Measurements from ENCODE around the gene C3orf18.
A peak's percentile ranks its signal among the peaks of the same experiment; 100 is the strongest.

Gene C3orf18

DNA sequence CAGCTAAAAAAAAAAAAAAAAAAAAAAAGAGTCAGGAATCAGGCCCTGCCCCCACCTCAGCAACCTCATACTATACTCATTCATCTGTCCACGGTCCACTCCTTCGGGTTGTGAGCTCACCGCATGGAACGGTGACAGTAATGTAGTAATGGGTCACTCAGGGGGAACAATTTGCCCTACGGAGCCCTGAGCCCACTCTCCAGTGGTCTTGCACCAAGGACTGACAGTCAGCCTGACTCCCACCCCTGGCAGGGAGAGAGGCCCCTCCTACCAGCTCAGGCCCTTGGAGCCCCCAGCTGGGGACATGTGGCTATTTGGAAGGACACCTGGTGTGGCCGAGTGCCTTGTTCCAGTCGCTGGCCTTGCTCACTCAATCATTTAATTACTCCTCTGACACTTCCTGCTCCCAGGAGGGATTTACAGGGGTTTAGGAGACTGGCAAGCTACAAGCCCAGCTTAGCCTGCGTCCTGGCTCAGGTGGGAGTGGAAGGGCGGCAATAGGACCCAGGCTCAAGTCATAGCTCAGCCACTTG lies 44.2 kb downstream of the C3orf18 start:
- in situ Hi-C loops (cut with HindIII; ENCODE audit: low sequenced_read_pairs) = no loop called here
- no peak for DNase-seq (ENCODE audit: low read depth)

DNA sequence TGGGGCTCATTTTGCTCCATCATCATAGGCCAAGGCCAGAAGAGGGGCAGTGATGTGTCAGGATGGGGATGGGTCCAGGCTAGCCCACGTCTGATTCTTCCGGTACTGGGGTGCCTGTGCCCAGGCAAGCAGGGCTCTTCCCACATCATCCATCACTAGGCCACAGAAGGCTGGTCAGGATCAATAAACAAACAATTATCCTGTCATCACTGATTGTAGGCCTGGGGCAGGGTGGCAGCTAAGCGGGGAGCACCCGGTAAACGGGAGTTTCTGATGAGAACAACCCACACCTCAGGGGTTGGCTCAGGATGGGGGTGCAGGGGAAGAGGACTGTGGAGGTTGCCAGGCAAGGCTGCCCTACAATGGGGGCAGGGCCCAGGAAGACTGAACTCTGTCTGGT lies 46.0 kb downstream of the C3orf18 start:
- TF ChIP-seq, protein P1, sequence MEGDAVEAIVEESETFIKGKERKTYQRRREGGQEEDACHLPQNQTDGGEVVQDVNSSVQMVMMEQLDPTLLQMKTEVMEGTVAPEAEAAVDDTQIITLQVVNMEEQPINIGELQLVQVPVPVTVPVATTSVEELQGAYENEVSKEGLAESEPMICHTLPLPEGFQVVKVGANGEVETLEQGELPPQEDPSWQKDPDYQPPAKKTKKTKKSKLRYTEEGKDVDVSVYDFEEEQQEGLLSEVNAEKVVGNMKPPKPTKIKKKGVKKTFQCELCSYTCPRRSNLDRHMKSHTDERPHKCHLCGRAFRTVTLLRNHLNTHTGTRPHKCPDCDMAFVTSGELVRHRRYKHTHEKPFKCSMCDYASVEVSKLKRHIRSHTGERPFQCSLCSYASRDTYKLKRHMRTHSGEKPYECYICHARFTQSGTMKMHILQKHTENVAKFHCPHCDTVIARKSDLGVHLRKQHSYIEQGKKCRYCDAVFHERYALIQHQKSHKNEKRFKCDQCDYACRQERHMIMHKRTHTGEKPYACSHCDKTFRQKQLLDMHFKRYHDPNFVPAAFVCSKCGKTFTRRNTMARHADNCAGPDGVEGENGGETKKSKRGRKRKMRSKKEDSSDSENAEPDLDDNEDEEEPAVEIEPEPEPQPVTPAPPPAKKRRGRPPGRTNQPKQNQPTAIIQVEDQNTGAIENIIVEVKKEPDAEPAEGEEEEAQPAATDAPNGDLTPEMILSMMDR (IDR thresholded peaks at IDR 0.05; ENCODE audit: low read depth, low read length, missing control alignments) = no peak
- DNase-seq (ENCODE audit: low read depth) = no peak
- in situ Hi-C loops (cut with HindIII; ENCODE audit: low sequenced_read_pairs) = no loop called here
- no peak overlapping the region for H3K4me3 ChIP-seq (ENCODE audit: low read depth, low read length)

More for the DNA sequence above, 44.2 kb downstream of the C3orf18 start:
- TF ChIP-seq, protein P1 (IDR thresholded peaks at IDR 0.05; ENCODE audit: low read depth, low read length, missing control alignments) = no peak
- H3K4me3 ChIP-seq (ENCODE audit: low read depth, low read length) = no peak overlapping the region

DNA sequence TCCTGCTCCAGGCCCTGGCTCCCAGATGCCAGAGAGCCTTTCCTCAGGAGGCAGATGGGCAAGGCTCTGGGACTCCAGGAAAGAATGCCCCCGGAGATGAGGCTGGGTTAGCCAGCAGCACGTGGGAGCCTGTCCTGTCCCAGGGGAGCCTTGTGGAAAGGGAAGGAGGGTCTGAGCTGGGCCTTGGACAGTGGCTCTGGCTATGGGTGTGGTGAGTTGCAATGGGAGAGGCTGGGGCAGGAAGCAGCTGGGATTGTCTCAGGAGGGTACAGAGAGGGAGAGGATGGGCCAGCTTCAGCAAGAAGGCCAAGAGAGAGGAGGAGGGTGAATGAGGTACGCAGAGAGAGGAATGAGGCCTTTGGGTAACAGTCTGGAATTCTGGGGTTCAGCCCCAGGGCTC lies 46.7 kb downstream of the C3orf18 start:
- in situ Hi-C loops (cut with HindIII; ENCODE audit: low sequenced_read_pairs) = no loop called here
- no peak for DNase-seq (ENCODE audit: low read depth)
- no peak overlapping the region for H3K4me3 ChIP-seq (ENCODE audit: low read depth, low read length)
- TF ChIP-seq, protein P1 (IDR thresholded peaks at IDR 0.05; ENCODE audit: low read depth, low read length, missing control alignments) = no peak

DNA sequence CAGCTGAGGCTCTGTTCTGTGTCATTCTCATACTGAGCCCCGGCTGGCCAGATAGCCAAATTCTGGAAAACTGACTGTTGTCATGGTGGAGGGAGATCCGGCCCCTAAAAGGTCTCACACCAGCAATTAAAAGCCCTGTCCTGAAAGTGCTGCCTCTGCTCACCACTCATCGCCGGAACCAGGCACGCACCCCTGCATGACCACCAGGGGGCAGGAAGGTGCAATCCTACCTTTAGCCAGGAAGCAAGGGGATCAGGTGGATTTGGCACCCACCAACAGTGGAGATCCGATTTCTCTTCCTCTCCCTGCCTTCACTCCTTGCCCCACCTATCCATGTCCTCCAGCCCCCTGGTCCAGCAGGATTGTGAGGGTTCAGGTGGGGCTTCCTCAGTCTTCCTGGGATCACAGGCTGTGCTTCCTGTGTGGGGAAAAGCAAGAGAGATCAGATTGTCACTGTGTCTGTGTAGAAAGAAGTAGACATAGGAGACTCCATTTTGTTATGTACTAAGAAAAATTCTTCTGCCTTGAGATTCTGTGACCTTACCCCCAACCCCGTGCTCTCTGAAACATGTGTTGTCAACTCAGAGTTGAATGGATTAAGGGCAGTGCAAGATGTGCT lies 48.0 kb downstream of the C3orf18 start:
- H3K4me3 ChIP-seq (ENCODE audit: low read depth, low read length) = no peak overlapping the region
- DNase-seq (ENCODE audit: low read depth) = no peak
- in situ Hi-C loops (cut with HindIII; ENCODE audit: low sequenced_read_pairs) = no loop called here
- TF ChIP-seq, protein P1 (IDR thresholded peaks at IDR 0.05; ENCODE audit: low read depth, low read length, missing control alignments) = peak; percentile 96

DNA sequence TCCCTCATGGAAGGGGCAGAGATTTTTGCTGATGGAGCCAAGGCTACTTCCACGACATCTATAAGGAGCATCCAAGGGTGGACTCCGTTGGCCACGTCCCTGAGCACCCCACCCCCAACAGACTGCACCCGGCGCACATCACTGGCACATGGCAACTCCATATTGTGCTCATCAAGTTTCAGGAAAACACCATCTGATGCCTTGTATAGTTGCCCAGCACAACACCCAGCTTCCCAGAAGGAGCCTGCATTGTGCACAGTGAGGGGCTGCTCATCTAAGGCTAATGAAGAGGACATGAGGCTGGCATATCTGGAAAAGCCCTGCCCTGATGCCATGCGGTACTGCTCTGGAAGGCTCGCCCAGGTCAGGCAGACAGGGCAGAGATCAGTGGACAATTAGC lies 49.1 kb downstream of the C3orf18 start:
- H3K4me3 ChIP-seq (ENCODE audit: low read depth, low read length) = no peak overlapping the region
- DNase-seq (ENCODE audit: low read depth) = no peak
- in situ Hi-C loops (cut with HindIII; ENCODE audit: low sequenced_read_pairs) = no loop called here
- TF ChIP-seq, protein P1 (IDR thresholded peaks at IDR 0.05; ENCODE audit: low read depth, low read length, missing control alignments) = no peak

DNA sequence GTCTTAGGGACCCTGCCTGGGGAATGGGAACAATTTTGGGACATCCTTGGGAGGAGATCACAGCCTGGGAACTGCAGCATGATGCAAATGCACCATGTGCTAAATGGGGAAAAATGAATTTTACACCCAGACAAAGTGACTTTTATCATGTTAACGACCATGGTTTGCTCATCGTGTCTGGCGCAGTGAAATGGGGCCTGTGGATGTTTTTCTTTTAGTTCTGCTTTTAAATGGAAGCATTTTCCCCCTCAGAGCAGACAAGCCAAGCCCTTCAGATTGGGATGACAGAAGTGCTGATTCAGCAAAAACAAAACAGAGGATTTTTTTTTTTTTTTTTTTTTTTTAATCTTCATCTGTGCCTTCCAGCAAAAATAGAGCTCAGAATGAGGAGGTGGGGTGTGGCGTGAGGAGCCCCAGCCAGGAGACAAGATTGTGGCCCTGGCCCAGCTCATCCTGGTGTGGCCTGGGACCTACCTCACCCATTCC lies 49.8 kb downstream of the C3orf18 start:
- H3K4me3 ChIP-seq (ENCODE audit: low read depth, low read length) = no peak overlapping the region
- in situ Hi-C loops (cut with HindIII; ENCODE audit: low sequenced_read_pairs) = no loop called here
- no peak for DNase-seq (ENCODE audit: low read depth)
- TF ChIP-seq, protein P1 (IDR thresholded peaks at IDR 0.05; ENCODE audit: low read depth, low read length, missing control alignments) = no peak

All from astrocyte of the cerebellum (primary cell).